ENCODE measurements around the gene DDX10. TPM values are rescaled to one million over a fixed set of nuclear protein-coding genes. Genes with fewer than 3 reads are reported as not detected.
"Not testable (repeated sequence)": the region's sequence is repeated elsewhere in the genome, so short reads cannot be mapped to it uniquely, and the experiment has no call there.

DDX10 gene
- total RNA-seq, 1 donor: 15.7 TPM

DNA sequence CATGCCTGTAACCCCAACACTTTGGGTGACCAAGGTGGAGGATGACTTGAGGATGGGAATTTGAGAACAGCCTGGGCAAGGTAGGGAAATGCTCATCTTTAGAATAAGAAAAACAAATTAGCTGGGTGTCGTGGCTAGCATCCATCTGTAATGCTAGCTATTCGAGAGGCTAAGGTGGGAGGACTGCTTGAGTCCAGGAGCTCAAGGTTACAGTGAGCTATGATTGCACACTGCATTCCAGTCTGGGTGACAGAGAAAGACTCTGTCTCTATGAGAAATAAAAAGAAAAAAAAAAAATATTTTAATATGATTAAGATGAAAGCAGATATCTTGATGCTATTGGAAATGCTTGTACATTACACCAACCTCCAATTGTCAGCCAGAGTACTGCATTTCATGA, 28.6 kb upstream of the DDX10 start:
- no peak overlapping the region for H3K4me3 ChIP-seq (ENCODE audit: low read depth, low read length)
- TF ChIP-seq, protein P1, sequence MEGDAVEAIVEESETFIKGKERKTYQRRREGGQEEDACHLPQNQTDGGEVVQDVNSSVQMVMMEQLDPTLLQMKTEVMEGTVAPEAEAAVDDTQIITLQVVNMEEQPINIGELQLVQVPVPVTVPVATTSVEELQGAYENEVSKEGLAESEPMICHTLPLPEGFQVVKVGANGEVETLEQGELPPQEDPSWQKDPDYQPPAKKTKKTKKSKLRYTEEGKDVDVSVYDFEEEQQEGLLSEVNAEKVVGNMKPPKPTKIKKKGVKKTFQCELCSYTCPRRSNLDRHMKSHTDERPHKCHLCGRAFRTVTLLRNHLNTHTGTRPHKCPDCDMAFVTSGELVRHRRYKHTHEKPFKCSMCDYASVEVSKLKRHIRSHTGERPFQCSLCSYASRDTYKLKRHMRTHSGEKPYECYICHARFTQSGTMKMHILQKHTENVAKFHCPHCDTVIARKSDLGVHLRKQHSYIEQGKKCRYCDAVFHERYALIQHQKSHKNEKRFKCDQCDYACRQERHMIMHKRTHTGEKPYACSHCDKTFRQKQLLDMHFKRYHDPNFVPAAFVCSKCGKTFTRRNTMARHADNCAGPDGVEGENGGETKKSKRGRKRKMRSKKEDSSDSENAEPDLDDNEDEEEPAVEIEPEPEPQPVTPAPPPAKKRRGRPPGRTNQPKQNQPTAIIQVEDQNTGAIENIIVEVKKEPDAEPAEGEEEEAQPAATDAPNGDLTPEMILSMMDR (IDR thresholded peaks at IDR 0.05; ENCODE audit: insufficient read depth, low read length): no peak
- DNase-seq (ENCODE audit: low read depth): no peak

DNA sequence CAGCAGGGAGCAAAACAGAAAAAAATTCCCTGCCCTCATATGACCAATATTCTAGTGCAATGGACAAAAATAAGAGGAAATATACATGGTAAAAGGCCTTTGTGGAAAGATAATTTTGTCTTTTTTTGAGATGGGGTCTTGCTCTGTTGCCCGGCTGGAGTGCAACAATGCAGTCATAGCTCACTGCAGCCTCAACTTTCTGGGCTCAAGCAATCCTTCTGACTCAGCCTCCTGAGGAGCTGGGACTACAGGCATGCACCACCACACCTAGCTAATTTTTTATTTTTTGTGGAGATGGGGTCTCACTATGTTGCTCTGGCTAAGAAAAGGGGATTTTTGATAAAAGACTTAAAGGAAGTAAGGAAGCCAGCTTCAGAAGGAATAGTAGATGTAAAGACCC, 25.7 kb upstream of the DDX10 start:
- H3K4me3 ChIP-seq (ENCODE audit: low read depth, low read length): no peak overlapping the region
- TF ChIP-seq, protein P1 (IDR thresholded peaks at IDR 0.05; ENCODE audit: insufficient read depth, low read length): no peak
- DNase-seq (ENCODE audit: low read depth): no peak

DNA sequence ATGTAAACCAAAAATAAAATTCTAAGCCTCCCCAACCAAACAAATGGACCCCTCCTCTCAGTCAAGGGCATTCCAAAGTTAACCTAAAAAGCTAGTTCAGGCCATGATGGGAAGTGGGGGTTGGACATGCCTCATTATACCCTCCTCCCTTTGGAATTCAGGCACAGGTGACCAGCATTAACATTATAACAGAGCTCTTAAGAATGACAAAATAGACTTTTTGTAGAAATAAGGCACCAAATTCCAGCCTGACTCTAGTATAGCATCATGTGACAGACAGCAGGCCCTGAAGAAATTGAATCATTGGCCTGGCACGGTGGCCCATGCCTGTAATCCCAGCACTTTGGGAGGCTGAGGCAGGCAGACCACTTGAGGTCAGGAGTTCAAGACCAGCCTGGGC, 23.1 kb upstream of the DDX10 start:
- not testable (repeated sequence) for H3K4me3 ChIP-seq (ENCODE audit: low read depth, low read length); DNase-seq (ENCODE audit: low read depth)

DNA sequence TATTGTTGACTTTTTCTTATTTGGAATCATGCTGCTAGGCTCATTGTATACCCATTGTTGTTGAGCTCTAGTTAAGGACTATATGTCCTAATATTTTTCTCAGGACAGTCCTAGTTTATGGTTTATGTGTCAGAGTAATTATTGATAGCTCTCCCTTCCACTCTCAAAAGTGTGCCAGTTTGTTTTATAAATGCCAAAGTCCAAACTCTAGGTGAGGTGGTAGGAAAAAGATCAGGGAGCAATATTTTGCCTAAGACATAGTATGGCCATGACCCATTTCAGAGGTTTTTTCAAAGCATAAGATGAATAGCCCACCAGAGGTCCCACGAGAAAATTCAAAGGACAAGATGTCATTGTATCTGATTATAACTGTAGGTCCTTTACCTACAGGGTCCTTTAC, 20.9 kb upstream of the DDX10 start:
- TF ChIP-seq, protein P1 (IDR thresholded peaks at IDR 0.05; ENCODE audit: insufficient read depth, low read length): no peak
- H3K4me3 ChIP-seq (ENCODE audit: low read depth, low read length): no peak overlapping the region
- DNase-seq (ENCODE audit: low read depth): no peak

DNA sequence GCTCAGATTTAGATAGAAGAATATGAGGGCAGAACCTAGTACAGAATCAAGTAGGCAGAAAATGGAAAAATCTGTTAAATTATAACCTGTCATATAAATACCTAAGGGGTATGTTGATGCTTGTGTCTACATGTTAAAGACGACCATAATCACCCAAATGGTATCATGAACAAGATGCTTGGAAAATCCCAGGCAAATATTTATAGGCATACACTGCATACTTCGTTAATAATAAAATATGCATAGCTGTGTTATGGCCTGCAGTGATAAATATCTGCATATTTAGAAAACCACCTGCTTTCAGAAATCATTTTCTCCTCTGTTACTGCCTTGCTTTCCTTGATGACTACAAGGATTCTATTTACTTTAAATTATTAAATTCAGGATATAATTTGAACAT, 18.9 kb upstream of the DDX10 start:
- TF ChIP-seq, protein P1 (IDR thresholded peaks at IDR 0.05; ENCODE audit: insufficient read depth, low read length): no peak
- no peak for DNase-seq (ENCODE audit: low read depth)
- H3K4me3 ChIP-seq (ENCODE audit: low read depth, low read length): no peak overlapping the region

DNA sequence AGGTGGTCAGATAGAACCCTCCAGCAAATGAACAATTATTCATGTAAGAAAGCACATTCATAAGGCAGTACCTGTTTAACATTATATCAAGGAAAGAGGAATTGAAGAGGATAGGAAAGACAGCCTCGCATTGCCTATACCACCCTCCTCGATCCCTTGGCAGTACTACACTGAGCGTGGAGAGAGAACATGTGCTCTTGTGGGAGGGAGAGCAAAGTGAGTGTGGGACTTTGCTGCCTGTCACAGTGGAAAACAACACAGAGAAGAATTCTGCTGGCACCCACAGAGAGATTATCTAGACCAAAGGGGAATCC, 17.5 kb upstream of the DDX10 start:
- TF ChIP-seq, protein P1 (IDR thresholded peaks at IDR 0.05; ENCODE audit: insufficient read depth, low read length): no peak

DNA sequence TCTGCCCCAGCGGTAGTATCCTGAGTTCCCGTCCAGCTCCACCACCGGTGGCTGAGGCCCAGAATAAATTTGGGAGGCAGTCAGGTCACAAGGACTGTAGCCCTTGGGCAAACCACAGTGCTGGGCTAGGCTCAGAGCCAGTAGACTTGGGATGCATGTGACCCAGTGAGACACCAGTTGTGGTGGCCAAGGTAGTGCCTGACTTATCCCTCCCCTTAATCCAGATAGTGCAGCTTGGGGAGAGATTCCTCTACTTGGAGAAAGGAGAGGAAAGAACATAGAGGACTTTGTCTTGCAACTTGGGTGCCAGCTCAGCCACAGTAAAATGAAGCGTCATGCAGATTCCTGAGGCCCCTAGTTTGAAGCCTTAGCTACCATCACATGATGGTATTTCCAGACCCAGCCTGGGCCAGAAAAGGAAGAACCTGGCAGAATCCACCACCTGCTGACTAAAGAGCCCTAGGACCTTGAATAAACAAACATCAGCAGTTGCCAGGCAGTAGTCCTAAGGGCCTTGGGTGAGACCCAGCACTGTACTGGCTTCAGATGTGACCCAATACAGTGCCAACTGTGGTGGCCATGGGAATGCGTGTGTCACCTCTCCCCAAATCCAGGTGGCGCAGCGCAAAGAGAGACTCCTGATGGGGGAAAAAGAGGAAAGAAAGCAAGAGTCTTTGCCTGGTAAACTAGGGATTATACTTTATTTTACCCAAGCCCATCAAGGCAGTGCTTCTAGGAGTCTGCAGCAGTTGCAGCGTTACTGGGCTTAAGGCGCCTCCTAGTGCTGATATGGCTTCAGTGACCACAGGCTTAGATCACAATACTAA, 17.0 kb upstream of the DDX10 start:
- no peak overlapping the region for H3K4me3 ChIP-seq (ENCODE audit: low read depth, low read length)
- DNase-seq (ENCODE audit: low read depth): peak; percentile 92
- TF ChIP-seq, protein P1 (IDR thresholded peaks at IDR 0.05; ENCODE audit: insufficient read depth, low read length): peak; percentile 93

More for the DNA sequence above, 17.5 kb upstream of the DDX10 start:
- H3K4me3 ChIP-seq (ENCODE audit: low read depth, low read length): no peak overlapping the region
- DNase-seq (ENCODE audit: low read depth): no peak
